AG08396 (cell line): ENCODE results near the gene KLHL10.
A peak's percentile ranks its signal among the peaks of the same experiment; 100 is the strongest.
"Not testable (repeated sequence)": the region's sequence is repeated elsewhere in the genome, so short reads cannot be mapped to it uniquely, and the experiment has no call there.

Experiments used
- DNase-seq: peaks from one replicate; pipeline ENCODE4 v3.0.0; 2012; ENCODE audit warnings: low spot score, mixed read lengths

Gene KLHL10

GRCh38 chr17:41851382-41851781 lies 13.8 kb downstream of the KLHL10 start:
- not testable (repeated sequence) for DNase-seq

- DNase-seq = no peak
These were observed 22.8 kb downstream of the KLHL10 start for GRCh38 chr17:41860254-41860931.

GRCh38 chr17:41863074-41863848 lies 25.6 kb downstream of the KLHL10 start:
- no peak for DNase-seq

- DNase-seq = no peak
These were observed 26.8 kb downstream of the KLHL10 start for GRCh38 chr17:41864498-41864835.

GRCh38 chr17:41864836-41865595 lies 27.4 kb downstream of the KLHL10 start, which contains the start of gene KLHL11:
KLHL11 (minus strand) TSS chr17:41865423; CDS start chr17:41865370, 53 bp downstream.
- peak; percentile 97 for DNase-seq

GRCh38 chr17:41865596-41865893 lies 27.9 kb downstream of the KLHL10 start:
- no peak for DNase-seq

GRCh38 chr17:41868568-41868967 lies 30.9 kb downstream of the KLHL10 start:
- DNase-seq = no peak

GRCh38 chr17:41869426-41869825 lies 31.8 kb downstream of the KLHL10 start:
- no peak for DNase-seq

- DNase-seq = no peak
These were observed 32.5 kb downstream of the KLHL10 start for GRCh38 chr17:41870097-41870496.

GRCh38 chr17:41870627-41871026 lies 33.0 kb downstream of the KLHL10 start:
- DNase-seq = no peak

GRCh38 chr17:41871789-41872188 lies 34.2 kb downstream of the KLHL10 start:
- no peak for DNase-seq

- DNase-seq = no peak
These were observed 36.1 kb downstream of the KLHL10 start for GRCh38 chr17:41873559-41874292.

- not testable (repeated sequence) for DNase-seq
These were observed 36.7 kb downstream of the KLHL10 start for GRCh38 chr17:41874293-41874670.

- no peak for DNase-seq
These were observed 42.5 kb downstream of the KLHL10 start for GRCh38 chr17:41880130-41880529.

GRCh38 chr17:41882756-41883155 lies 45.1 kb downstream of the KLHL10 start:
- no peak for DNase-seq

GRCh38 chr17:41885733-41886132 lies 48.1 kb downstream of the KLHL10 start:
- no peak for DNase-seq

GRCh38 chr17:41888332-41888965 lies 50.8 kb downstream of the KLHL10 start:
- no peak for DNase-seq

- DNase-seq = no peak
These were observed 53.8 kb downstream of the KLHL10 start for GRCh38 chr17:41891135-41892020.

GRCh38 chr17:41892021-41892376 lies 54.4 kb downstream of the KLHL10 start:
- DNase-seq = no peak

- no peak for DNase-seq
These were observed 55.8 kb downstream of the KLHL10 start for GRCh38 chr17:41893384-41893783.

GRCh38 chr17:41894791-41895331 lies 57.2 kb downstream of the KLHL10 start:
- DNase-seq = peak; percentile 64
